Adrenal gland (tissue), 12 donors: ENCODE results near the gene KBTBD7. TPM values are rescaled to one million over a fixed set of nuclear protein-coding genes. Genes with fewer than 3 reads are reported as not detected.

Source experiments
- DNase-seq, 7 donors: peaks; one replicate each; pipeline ENCODE4 v3.0.0-alpha.2; 2019 to 2020
- H3K27ac ChIP-seq, 5 donors: fragments of 200-600 bp; sonication (generic) in 4 of 5; 1 replicate in 3 of 5; 2 replicates in 2 of 5; pipeline versions ENCODE4 v1.5.1 to v1.8.0; 2016 to 2020; ENCODE audit warnings: mild to moderate bottlenecking in 1 of 5
- H3K27me3 ChIP-seq: fragments of 200-600 bp; 2 replicates; pipeline ENCODE4 v1.8.0; 2021
- H3K36me3 ChIP-seq, 2 donors: fragments of 200-600 bp; replicated peaks in 1 of 2; 1 replicate in 1 of 2; 2 replicates in 1 of 2; pipeline versions ENCODE4 v1.5.1 to v1.8.0; 2018 to 2022
- H3K4me1 ChIP-seq, 2 donors: fragments of 200-600 bp; replicated peaks in 1 of 2; 1 replicate in 1 of 2; 2 replicates in 1 of 2; pipeline versions ENCODE4 v1.5.1 to v1.8.0; 2018 to 2021
- H3K4me3 ChIP-seq, 4 donors: fragments of 200-600 bp; sonication (generic) in 3 of 4; one replicate each; pipeline ENCODE4 v1.5.1; 2016 to 2018
- H3K9me3 ChIP-seq, 3 donors: fragments of 200-600 bp; sonication (generic) in 1 of 3; replicated peaks in 1 of 3; 1 replicate in 2 of 3; 2 replicates in 1 of 3; pipeline versions ENCODE4 v1.5.1 to v1.8.0; 2016 to 2021
- CTCF ChIP-seq, 6 experiments: fragments of 450-650 bp in 4 of 6; fragments of 200-600 bp in 2 of 6; sonication (generic) in 1 of 6; IDR thresholded peaks; 1 replicate in 5 of 6; 2 replicates in 1 of 6; pipeline versions ENCODE4 v1.5.1 to v1.8.0; 2016 to 2021; ENCODE audit warnings: antibody characterized with exemption in 6 of 6, mild to moderate bottlenecking in 2 of 6, moderate library complexity in 1 of 6
- POLR2A ChIP-seq, 2 donors: fragments of 450-650 bp; IDR thresholded peaks; one replicate each; pipeline ENCODE4 v1.6.1; 2017; ENCODE audit warnings: antibody characterized with exemption in 2 of 2, mild to moderate bottlenecking in 2 of 2, moderate library complexity in 1 of 2
- WGBS, 4 donors: extraction: QIAGEN DNeasy Blood & Tissue Kit in 2 of 4; methylation state at CpG; one replicate each; pipeline versions ENCODE4 v1.1.5 to v1.1.7; 2013 to 2017; 5-methylcytosine and 5-hydroxymethylcytosine counted together
- intact Hi-C, 2 donors: fragments of 100-400 bp; cut with DNase I; formaldehyde crosslinking; loops; one replicate each; pipeline versions ENCODE4 v1.14.1 to v1.15.0; 2022 to 2023
- polyA plus RNA-seq, 3 donors: library from polyadenylated mRNA; stranded (reverse); fragments of 200-250 nt in 2 of 3; fragments of 350-450 nt in 1 of 3; fragmentation: Illumina TruSeq in 1 of 3; extraction: RNeasy Lipid Tissue Mini Kit (QIAGEN cat#74804) in 1 of 3; gene quantifications; one replicate each; pipeline ENCODE4 v1.2.3, GENCODE V29; 2013 to 2014
- total RNA-seq, 9 donors: library from RNA; depleted of rRNA in 4 of 9; stranded (reverse); fragments of >200 nt in 4 of 9; fragments of 120-200 nt in 1 of 9; fragmentation: NEBNext Ultra II Directional in 1 of 9; extraction: Animal tissue kit (Norgen Biotek cat#: 25700) in 1 of 9; gene quantifications; one replicate each; pipeline versions ENCODE4 v1.1.0 to v1.2.4, GENCODE V29; 2013 to 2023
- donor health status: healthy with polysubstance abuse.
- donor health status: Bipolar disorder and iron deficiency.
- donor health status: DM: yes; HTN: yes; CAD: no.
- donor health status: DM: no; HTN: no; CAD: no.
- donor health status: DM: no; HTN: no; CAD: no.
- donor health status: DM: yes; HTN: yes; CAD: no.

Gene KBTBD7
- total and polyA plus RNA-seq, 12 donors, result 2.3 to 13.7 (median 9.2) TPM

GRCh38 chr13:41188584-41188983 is 5.8 kb downstream of the KBTBD7 start:
- Histone ChIP-seq H3K4me1 (peaks cover 3 to 9% of the 10 kb centered on the region in 2 donors), H3K27me3 (no peaks in the 10 kb centered on the region), H3K36me3 (no peaks in the 10 kb centered on the region), H3K27ac (no peak overlapping the region), H3K4me3 (no peak overlapping the region), H3K9me3 (no peaks in the 10 kb centered on the region)
- 88 to 96% (median 95%) methylated on average over 6 of the region's 6 CpGs for WGBS, 4 donors
- intact Hi-C loops, result no loop called here
- TF ChIP-seq POLR2A (IDR thresholded peaks at IDR 0.05) (no peak), CTCF (IDR thresholded peaks at IDR 0.05) (no peak)
- DNase-seq, result no peak

- whole genome bisulfite sequencing, 4 donors, result 79 to 95% (median 88%) methylated on average over 3 of the region's 3 CpGs
- Histone ChIP-seq H3K36me3 (no peaks in the 10 kb centered on the region), H3K9me3 (no peaks in the 10 kb centered on the region), H3K4me3 (no peak overlapping the region), H3K27ac (no peak overlapping the region), H3K27me3 (no peaks in the 10 kb centered on the region), H3K4me1 (no peaks in the 10 kb centered on the region)
- intact Hi-C loops, result no loop called here
- DNase-seq, result no peak
- TF ChIP-seq POLR2A (IDR thresholded peaks at IDR 0.05) (no peak), CTCF (IDR thresholded peaks at IDR 0.05) (no peak)
Observed at GRCh38 chr13:41186481-41186880, 7.9 kb downstream of the KBTBD7 start.

GRCh38 chr13:41182231-41182630 is 12.1 kb downstream of the KBTBD7 start:
- no peak overlapping the region for H3K27ac ChIP-seq
- H3K9me3 ChIP-seq, result no peaks in the 10 kb centered on the region
- intact Hi-C loops, result no loop called here
- no peak for TF ChIP-seq POLR2A (IDR thresholded peaks at IDR 0.05)
- TF ChIP-seq CTCF (IDR thresholded peaks at IDR 0.05), result no peak
- no peak overlapping the region for H3K4me3 ChIP-seq
- no peaks in the 10 kb centered on the region for H3K27me3 ChIP-seq
- H3K36me3 ChIP-seq, result no peaks in the 10 kb centered on the region
- H3K4me1 ChIP-seq, result no peaks in the 10 kb centered on the region
- no peak for DNase-seq

- no peak for DNase-seq
- Histone ChIP-seq H3K4me3 (no peak overlapping the region), H3K9me3 (no peaks in the 10 kb centered on the region), H3K27me3 (no peaks in the 10 kb centered on the region), H3K27ac (no peak overlapping the region), H3K4me1 (no peaks in the 10 kb centered on the region), H3K36me3 (no peaks in the 10 kb centered on the region)
- intact Hi-C loops, result no loop called here
- TF ChIP-seq CTCF (IDR thresholded peaks at IDR 0.05) (no peak), POLR2A (IDR thresholded peaks at IDR 0.05) (no peak)
- 85 to 88% (median 87%) methylated on average over 4 of the region's 4 CpGs for WGBS, 4 donors
Observed at GRCh38 chr13:41179593-41180250, 14.6 kb downstream of the KBTBD7 start.
